ENCODE measurements around the gene STARD7.

GRCh38 chr2:96180002-96180401 is 28.6 kb downstream of the STARD7 start:
- no peak for TF ChIP-seq SP5 (CRISPR knock-in tag; IDR thresholded peaks at IDR 0.05; ENCODE audit: borderline replicate concordance, low read depth)
- TF ChIP-seq MBD4 (IDR thresholded peaks at IDR 0.05; ENCODE audit: borderline replicate concordance, low read length) = no peak
- no peak for TF ChIP-seq HBP1 (CRISPR knock-in tag; IDR thresholded peaks at IDR 0.05; ENCODE audit: low read depth)
- no peak for TF ChIP-seq ZNF605 (CRISPR knock-in tag; IDR thresholded peaks at IDR 0.05)
- no peak for TF ChIP-seq HMGXB4 (CRISPR knock-in tag; IDR thresholded peaks at IDR 0.05; ENCODE audit: borderline replicate concordance in 1 of 2, low read depth in 1 of 2)
- TF ChIP-seq HIVEP1 (CRISPR knock-in tag; IDR thresholded peaks at IDR 0.05) = no peak
- no peak for TF ChIP-seq HDAC6 (IDR thresholded peaks at IDR 0.05; ENCODE audit: low read depth, low read length)
- no peak for TF ChIP-seq STAT5B (CRISPR knock-in tag; IDR thresholded peaks at IDR 0.05)
